Central memory CD8-positive, alpha-beta T cell (primary cell): Measurements from ENCODE around the gene SRGAP2B.
A peak's percentile ranks its signal among the peaks of the same experiment; 100 is the strongest.
"Not testable (repeated sequence)": the region's sequence is repeated elsewhere in the genome, so short reads cannot be mapped to it uniquely, and the experiment has no call there.

Experiments
- ATAC-seq: fragments of 150-1000 bp; cut with Tn5 transposase; replicated peaks from 2 replicates; pipeline ENCODE4 v1.10.0; 2022; ENCODE audit warnings: mild to moderate bottlenecking, moderate FRiP score, moderate number of reproducible peaks; ENCODE audit not compliant: poor library complexity, severe bottlenecking; ENCODE audit errors: extremely low read depth
- DNase-seq, 2 donors: peaks; one replicate each; pipeline ENCODE4 v3.0.0; 2021; ENCODE audit warnings: low spot score in 2 of 2
- H3K27ac Mint-ChIP-seq: one replicate; pipeline ENCODE4 v1.8.0; 2022; ENCODE audit warnings: low read depth, mild to moderate bottlenecking, moderate library complexity, mixed read lengths
- H3K27me3 Mint-ChIP-seq: one replicate; pipeline ENCODE4 v1.8.0; 2022; ENCODE audit warnings: mixed read lengths
- H3K36me3 Mint-ChIP-seq: one replicate; pipeline ENCODE4 v1.8.0; 2022; ENCODE audit warnings: mild to moderate bottlenecking, moderate library complexity, mixed read lengths; ENCODE audit not compliant: insufficient read depth
- H3K4me1 Mint-ChIP-seq: one replicate; pipeline ENCODE4 v1.8.0; 2022; ENCODE audit warnings: mixed read lengths
- H3K4me3 Mint-ChIP-seq: one replicate; pipeline ENCODE4 v1.8.0; 2022; ENCODE audit warnings: mild to moderate bottlenecking, moderate library complexity, mixed read lengths
- H3K9me3 Mint-ChIP-seq: one replicate; pipeline ENCODE4 v1.8.0; 2022; ENCODE audit warnings: mixed read lengths

SRGAP2B gene

DNA sequence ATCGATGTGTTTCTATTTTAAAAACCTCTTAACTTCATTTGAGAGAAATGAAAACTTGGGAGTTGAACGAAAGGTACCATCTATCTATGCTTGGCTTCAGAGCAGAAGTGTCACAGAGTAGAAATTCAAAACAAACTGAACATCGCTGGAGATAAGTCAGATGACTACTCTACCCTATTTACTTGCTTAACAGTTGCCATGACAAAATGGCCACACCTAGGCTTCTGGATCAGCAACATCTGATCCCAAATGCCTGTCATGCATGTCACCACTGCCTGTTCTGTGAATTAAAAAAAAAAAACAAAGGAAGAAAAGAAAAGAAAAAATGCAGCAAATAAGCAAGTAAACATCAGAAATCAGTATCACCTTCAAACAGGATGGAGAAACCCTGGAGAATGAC lies 181.7 kb downstream of the SRGAP2B start:
- not testable (repeated sequence) for H3K27me3 Mint-ChIP-seq, H3K9me3 Mint-ChIP-seq, DNase-seq, H3K4me3 Mint-ChIP-seq, H3K27ac Mint-ChIP-seq, ATAC-seq, H3K4me1 Mint-ChIP-seq, H3K36me3 Mint-ChIP-seq

DNA sequence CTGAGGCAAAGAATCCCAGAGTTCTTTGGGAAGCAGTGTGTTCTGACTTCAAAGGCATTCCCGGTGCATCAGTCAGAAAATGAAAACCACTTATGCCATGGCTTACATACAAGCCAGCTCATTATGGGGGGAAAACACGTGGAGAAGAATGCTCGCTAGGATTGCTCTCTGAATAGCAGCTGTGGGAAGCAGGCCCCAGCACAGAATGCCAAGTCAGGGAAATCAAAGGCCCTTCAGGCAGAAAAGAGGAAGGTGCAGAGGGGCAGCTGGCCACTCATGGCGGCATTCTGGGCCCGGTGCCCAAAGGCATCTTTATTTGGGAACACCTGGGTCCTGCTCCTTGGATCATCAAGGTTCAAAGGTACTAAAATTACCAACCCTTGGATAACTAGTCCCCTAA lies 184.4 kb downstream of the SRGAP2B start:
- DNase-seq, H3K4me1 Mint-ChIP-seq, H3K36me3 Mint-ChIP-seq, H3K27ac Mint-ChIP-seq, H3K9me3 Mint-ChIP-seq, H3K27me3 Mint-ChIP-seq, ATAC-seq, H3K4me3 Mint-ChIP-seq: not testable (repeated sequence)

DNA sequence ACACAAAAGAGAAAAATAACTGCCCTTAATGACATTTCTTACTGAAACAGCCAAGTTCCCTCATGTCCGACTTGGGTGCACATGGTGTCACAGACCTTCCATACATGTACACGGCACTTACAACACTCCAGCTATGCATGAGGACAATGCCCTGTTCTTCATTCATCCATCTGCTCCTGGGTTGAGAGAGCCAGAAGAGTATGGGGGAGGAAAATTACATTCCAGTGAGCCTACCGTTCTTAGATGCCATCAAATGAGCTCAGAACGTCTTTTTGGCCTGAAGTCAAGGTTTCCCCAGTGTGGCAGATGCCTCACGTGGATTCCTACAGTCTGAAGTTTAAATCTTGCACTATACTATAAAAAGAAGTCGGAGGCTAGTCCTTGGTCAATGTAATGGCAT lies 194.3 kb downstream of the SRGAP2B start:
- not testable (repeated sequence) for H3K4me3 Mint-ChIP-seq, H3K9me3 Mint-ChIP-seq, H3K27ac Mint-ChIP-seq, H3K36me3 Mint-ChIP-seq, DNase-seq, ATAC-seq, H3K4me1 Mint-ChIP-seq, H3K27me3 Mint-ChIP-seq

DNA sequence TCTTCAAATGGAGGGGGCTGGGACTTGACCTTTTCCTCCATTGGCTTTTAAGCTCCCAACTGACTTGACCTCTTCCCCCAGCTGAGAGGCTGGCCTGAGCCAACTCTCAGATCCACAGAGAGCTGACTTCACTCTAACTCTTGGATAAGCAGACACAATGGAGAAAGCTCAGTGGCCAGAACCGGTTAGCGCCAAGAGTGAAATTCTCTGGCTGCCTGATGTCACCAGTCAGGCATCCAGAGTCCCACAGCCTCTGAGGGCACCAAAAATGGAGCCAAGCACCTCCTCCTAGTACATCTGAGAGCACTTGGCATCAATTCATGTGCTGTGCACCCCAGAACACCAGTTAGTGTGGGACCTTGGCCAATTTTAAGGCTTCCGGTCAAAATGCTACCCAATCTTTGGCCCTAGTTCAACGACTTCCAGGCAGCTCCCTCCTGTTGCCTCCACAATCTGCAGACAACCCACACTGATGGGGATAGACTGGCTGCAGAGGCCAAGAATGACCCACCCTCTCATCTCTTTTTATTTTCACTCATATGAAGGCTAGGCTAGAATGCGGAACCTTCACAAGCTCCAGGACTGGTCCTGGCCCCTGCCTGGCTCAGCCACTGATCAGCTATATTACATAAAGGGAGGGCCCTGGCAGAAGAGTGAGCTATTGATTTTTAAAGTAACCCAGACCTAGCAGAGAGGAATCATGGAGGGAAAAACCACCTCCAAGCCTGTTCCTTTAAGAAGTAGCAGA lies 200.5 kb downstream of the SRGAP2B start:
- not testable (repeated sequence) for ATAC-seq, H3K4me3 Mint-ChIP-seq, H3K9me3 Mint-ChIP-seq, H3K27me3 Mint-ChIP-seq, DNase-seq, H3K4me1 Mint-ChIP-seq, H3K27ac Mint-ChIP-seq, H3K36me3 Mint-ChIP-seq

DNA sequence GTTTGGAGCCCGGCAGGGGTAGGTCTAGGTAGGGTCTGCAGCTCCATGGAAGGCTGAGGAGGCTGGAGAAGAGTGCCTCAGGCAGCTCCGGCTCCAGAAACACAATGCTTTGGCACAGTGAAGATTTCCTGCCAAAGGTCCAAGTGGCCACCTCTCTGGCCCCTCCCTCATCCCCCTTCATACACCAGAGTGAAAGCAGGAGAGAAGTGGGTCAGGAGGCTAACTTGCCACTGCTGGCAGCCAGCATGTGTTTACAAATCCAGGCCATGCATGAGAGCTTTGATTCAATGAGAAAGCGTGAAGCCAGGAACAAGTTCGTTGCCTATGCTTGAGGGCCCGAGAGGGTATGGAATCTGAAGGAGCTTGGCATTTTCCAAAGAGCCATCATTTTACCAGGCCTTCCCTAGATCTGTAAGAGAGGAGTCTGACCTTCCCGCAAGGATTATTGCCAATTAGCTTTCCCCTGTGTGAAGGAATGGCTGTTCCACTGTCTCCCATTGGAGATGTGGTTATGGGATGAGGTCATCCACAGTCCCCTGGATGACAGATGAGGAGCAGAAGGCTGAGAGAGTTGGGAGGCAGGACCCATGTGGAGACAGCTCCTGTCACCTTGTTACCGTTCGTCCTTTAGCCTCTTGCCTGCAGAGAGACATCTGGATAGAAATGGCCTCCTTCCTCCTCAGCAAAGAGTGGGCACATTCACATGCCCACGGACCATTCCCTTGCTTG lies 201.3 kb downstream of the SRGAP2B start:
- not testable (repeated sequence) for H3K4me1 Mint-ChIP-seq, H3K27me3 Mint-ChIP-seq, DNase-seq, H3K27ac Mint-ChIP-seq, H3K9me3 Mint-ChIP-seq, H3K36me3 Mint-ChIP-seq, ATAC-seq, H3K4me3 Mint-ChIP-seq

DNA sequence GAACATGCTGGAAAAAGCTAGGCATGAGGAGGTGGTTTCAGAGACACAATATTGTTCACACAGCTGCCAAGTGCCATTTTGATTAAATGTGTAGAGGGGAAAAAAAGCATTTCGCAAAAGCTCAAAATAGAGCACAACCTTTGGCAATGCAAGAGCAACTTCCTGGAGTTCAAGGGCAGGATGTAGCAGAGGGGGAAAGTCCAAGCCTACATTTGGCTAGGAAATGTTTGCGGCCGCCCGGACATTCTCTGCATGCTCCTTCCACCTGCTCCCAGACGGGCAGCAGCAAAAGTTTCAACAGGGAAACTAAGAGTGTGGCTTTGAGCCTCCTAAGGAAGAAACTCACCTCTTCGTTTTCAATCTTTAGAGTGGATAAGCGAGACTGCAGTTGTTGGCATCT lies 202.1 kb downstream of the SRGAP2B start:
- H3K27ac Mint-ChIP-seq, H3K9me3 Mint-ChIP-seq, H3K4me3 Mint-ChIP-seq, H3K27me3 Mint-ChIP-seq, H3K36me3 Mint-ChIP-seq, H3K4me1 Mint-ChIP-seq, ATAC-seq, DNase-seq: not testable (repeated sequence)

DNA sequence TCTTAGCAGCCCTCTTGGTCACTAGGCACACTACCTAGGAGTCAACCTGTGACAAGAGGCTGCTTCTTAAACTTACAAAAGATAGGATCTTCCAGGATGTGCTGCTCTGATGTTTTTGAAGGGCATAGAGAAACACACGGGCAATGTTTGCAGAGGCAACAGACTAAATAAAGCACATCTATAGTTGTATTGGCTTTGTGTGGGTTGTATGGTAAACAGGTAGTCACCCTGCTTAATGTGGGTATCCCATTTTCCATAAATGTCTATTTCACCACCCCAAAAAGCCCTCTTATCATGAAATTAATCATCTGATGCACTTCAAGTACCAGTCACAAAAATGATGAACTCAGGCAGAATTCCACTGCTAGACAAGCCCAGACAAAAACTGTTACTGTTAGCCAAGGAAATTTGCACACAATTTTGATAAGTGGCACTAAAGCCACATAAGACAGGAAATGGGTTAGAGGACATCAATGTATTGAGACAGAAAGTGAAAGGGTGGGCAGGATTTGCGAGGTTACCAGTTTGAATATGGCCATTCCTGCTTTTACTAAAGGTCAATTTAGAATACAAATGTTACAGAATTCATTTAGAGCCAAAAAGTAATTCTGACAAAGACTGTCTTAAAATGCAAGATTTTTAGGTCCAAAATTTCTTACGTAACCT lies 205.5 kb downstream of the SRGAP2B start:
- not testable (repeated sequence) for H3K27me3 Mint-ChIP-seq, H3K36me3 Mint-ChIP-seq, H3K4me3 Mint-ChIP-seq, H3K27ac Mint-ChIP-seq, H3K9me3 Mint-ChIP-seq, H3K4me1 Mint-ChIP-seq, ATAC-seq, DNase-seq

DNA sequence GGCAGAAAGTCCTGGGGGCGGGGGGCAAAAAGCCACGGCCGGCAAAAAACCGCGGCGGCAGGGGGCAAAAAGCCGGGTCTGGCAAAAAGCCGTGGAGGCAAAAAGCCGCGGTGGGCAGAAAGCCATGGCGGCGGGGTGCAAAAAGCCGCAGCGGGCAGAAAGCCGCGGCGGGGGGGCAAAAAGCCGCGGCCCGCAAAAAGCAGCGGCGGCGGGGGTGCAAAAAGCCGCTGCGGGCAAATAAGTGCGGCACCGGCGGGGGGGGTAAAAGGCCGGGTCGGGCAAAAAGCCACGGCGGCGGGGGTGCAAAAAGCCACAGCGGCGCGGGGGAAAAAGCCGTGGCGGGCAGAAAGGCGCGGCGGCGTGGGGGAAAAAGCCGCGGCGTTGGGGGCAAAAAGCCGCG lies 212.1 kb downstream of the SRGAP2B start:
- peak in 1 of 2 donors; percentile 21 for DNase-seq
- not testable (repeated sequence) for H3K36me3 Mint-ChIP-seq, H3K9me3 Mint-ChIP-seq, ATAC-seq, H3K4me1 Mint-ChIP-seq, H3K27ac Mint-ChIP-seq, H3K27me3 Mint-ChIP-seq
- peak overlapping the region; percentile 20 for H3K4me3 Mint-ChIP-seq

DNA sequence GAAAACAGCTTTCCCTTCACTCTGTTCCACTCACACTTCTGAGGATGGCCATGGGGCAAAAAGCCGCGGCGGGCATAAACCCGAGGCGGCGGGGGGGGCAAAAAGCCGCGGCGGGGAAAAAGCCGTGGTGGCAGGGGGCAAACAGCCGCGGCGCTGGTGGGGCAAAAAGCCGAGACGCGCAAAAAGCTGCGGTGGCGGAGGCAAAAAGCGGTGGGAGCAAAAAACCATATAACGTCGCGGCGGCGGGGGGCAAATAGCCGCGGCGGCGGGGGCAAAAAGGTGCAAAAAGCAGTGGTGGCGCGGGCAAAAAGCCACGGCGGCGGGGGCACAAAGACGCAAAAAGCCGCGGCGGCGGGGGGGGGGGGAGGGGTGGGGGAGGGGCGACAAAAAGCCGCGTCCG lies 212.8 kb downstream of the SRGAP2B start:
- ATAC-seq, H3K27ac Mint-ChIP-seq, H3K4me3 Mint-ChIP-seq, DNase-seq, H3K36me3 Mint-ChIP-seq, H3K9me3 Mint-ChIP-seq, H3K27me3 Mint-ChIP-seq, H3K4me1 Mint-ChIP-seq: not testable (repeated sequence)

DNA sequence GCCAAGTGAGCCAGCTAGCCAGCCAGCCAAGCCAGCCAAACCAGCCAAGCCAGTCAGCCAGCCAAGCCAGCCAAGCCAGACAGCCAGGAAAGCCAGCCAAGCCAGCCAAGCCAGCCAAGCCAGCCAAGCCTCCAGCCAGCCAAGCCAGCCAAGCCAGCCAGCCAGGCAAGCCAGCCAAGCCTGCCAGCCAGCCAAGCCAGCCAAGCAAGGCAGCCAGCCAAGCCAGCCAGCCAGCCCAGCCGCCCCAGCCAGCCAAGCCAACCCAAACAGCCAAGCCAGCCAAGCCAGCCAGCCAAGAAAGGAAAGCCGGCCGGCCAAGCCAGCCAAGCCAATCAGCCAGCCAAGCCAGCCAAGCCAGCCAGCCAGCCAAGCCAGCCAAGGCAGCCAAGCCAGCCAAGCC lies 236.5 kb downstream of the SRGAP2B start:
- H3K27me3 Mint-ChIP-seq, H3K4me3 Mint-ChIP-seq, H3K9me3 Mint-ChIP-seq, DNase-seq, H3K4me1 Mint-ChIP-seq, H3K27ac Mint-ChIP-seq, H3K36me3 Mint-ChIP-seq, ATAC-seq: not testable (repeated sequence)
